Measurements from ENCODE around the gene CACNG8.

The CACNG8 gene

GRCh38 chr19:53961523-53962356 lies 997 bp upstream of the CACNG8 start:
- DNase-seq (ENCODE audit: low read depth in 3 of 3): no peak

DNA sequence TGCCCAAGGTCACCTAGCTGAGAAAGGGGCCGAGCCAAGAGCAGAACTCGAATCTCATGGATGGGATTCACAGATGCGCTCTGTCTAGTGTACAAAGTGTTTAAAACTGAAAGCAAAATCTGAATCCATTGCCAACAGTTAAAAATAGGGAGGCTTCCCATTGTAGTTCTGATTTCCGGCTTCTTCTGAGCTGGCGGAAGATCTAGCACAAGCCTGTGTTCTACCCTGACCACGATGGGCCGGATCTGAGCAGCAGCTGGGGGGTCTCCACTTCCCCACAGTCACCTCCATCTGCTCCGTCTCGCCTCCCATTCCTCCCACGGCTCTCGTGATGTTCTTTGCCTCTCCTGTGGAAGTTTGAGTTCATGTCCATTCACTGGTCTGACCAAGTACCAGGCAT lies 2.4 kb downstream of the CACNG8 start:
- DNase-seq (ENCODE audit: low read depth in 3 of 3): no peak

DNA sequence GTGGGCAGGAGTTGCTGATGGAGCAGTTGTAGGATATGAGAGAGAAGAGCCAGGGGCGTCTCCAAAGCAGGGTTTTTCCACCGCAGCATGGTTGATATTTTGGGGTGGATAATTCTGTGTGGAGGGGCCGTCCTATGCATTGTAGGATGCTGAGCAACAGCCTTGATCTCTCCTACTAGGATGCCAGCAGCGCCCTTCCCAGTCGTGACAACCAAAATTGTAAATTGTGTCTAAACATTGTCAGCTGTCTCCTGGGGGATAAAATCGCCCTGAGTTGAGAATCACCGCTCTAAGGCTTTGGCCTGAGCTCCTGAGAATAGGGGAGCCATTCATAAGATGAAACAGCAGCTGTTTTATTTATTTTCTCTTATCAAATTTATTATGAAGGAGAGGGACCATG lies 4.2 kb downstream of the CACNG8 start:
- no peak for DNase-seq (ENCODE audit: low read depth in 3 of 3)

DNA sequence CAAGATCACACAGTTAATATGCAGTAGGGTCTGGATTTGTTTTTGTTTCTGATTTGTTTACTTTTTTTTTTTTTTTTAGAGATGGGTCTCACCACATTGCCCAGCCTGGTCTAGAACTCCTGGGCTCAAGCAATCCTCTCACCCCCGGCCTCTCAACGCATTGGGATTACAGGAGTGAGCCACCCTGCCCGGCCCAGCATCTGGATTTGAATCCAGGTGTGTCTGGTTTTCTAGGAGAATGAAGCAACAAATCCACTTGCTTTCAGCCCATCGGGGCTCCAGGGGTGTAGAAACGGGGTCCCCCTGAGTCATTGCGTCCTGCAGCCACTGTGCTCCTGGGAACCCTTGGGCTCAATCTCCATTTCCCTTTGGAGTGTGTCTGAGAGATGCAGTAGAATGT lies 6.6 kb downstream of the CACNG8 start:
- DNase-seq (ENCODE audit: low read depth in 3 of 3): no peak

DNA sequence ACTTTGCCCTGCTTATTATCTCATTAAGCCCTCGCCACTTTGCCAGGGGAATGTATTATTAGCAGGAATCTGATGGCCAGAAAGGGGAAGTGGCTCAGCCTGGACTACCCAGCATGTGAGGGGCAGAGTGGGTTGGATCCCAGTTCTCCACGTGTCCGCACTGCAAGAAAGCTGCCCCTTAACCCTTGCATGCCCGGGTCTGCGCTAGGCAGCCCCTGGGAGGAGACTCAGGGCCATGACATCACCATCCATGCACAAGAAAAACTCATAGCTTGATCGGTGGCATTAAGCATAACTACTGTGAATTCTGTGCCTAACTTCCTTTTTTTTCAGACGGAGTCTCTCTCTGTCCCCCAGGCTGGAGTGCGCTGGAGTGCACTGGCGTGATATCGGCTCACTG lies 8.9 kb downstream of the CACNG8 start:
- no peak for DNase-seq (ENCODE audit: low read depth in 3 of 3)

DNA sequence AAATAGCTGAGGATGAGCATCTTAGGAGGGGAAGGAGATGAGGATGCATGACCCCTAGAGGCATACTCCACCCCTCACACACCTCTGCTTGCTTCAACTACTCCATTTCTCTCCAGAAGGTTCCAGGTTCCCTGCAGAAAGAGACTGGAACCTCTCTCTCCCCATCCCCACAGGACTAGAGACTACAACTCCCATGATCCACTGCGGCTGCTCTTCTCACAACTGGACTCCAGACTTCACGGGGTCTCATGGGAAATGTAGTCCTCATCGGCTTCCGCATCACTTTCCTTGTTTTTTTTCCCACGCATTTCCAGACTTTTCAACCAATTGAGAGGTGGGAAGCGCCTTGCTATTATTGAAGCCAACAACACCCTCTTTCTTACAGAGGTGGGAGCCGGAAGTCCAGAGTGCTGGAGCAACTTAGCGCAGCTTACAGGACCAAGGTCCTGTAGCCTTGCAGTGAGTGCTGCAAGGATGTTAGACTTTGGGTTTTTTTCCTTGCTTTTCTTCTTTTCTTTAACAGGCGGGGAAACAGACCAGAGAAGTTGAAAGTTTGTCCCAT lies 14.8 kb downstream of the CACNG8 start:
- DNase-seq (ENCODE audit: low read depth in 3 of 3): peak; percentile 23 to 38 (median 35)

GRCh38 chr19:53977991-53978731 lies 15.4 kb downstream of the CACNG8 start:
- DNase-seq (ENCODE audit: low read depth in 3 of 3): no peak

DNA sequence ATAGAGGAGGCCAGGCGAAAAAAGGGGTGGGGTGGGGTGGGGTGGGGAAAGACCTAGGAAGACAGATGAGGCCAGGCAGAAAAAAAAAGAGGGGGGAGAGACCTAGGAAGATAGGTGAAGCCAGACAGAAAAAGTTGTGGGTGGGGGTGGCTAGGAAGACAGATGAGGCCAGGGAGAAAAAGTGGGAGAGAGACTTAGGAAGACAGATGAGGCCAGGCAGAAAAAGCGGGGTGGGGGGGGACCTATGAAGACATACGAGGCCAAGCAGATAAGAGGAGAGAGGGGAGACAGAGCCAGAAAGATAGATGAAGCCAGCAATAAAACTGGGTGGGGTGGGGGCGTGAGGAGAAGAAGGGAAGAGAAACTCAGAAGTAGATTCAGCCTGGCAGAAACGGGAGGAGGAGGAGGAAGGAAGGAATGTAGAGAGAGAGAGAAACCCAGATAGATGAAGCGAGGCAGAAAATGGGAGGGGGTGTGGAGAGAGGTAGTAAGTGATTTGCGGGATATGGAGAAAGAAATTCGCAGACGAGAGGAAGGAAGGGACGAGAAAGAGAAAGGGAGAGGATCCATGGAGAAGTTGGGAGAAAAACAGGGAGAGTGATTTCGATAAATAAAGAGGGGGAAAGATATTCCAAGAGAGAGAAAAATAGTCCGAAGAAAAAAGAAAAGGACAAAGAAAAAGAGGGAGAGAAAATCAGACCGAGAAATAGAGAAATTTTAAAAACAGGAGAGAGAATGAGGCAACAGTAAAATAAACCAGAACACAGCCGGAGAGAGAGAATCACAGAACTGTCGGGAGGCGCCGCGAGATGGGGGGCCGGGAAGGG lies 16.5 kb downstream of the CACNG8 start:
- DNase-seq (ENCODE audit: low read depth in 3 of 3): no peak

DNA sequence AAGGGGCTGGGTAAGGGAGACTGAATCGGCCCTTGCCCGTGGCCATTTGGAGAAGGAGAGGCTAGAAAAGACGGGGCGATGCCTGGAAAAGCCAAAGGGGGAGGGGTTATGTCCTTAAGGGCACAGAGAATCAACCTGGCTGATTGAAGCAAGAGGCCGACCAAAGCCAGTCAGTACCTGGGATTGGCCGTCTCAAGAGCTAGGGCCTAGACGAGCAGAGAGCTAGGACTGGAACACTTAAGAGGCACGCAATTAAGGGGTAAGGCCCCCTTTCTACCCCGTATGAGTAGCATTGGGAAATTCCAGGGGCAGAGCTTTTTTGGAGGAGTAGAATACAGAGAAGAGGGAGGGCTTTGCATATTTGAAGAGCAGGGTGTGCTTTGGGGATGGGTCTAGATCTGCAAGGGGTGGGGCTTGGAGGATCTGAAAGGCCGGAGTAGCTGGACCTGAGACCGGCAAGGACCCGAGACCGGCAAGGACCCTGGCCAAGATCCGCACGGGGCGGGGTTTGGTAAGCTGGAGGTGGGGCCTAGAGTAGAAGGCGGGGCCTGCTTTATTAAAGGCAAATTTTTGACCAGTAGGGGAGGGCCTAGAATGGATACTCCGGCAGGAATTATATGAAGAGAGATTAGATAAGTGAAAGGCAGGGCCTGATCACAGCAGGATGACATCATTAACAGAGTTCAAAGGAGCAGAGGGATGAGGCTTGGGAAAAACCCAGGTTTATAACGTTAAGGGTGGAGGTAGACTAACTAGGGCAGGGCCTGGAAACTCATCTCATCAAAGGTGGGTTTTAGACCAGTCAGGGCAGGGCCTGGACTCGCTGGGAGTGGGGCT lies 18.0 kb downstream of the CACNG8 start:
- no peak for DNase-seq (ENCODE audit: low read depth in 3 of 3)

DNA sequence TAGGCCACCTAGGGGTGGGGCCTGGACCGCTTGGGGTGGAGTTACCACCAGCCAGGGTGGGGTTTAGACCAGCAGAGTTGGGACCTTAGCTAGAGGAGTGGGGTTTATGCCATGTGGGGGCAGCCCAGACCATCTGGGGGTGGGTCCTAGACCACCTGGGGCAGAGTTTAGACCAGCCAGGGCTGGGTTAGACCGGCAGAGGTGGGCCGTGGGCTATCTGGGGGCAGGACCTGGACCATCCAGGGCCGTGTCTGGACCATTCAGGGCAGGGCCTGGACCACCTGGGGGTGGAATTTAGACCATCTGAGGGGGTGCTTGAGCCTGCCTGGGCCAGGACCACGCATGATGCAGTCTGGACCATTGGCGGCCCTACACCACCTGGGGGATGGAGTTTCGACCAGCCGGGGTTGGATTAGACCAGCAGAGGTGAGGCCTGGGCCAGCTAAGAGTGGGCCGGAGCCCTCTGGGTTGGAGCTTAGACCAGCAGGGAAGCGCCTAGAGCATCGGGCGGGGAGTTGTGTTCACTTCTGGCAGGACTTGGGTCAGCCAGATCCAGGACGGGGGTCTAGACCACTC lies 18.7 kb downstream of the CACNG8 start:
- DNase-seq (ENCODE audit: low read depth in 3 of 3): no peak

- DNase-seq (ENCODE audit: low read depth in 3 of 3): no peak
Observed at GRCh38 chr19:53982001-53982451, 19.3 kb downstream of the CACNG8 start.

- DNase-seq (ENCODE audit: low read depth in 3 of 3): no peak
Observed at GRCh38 chr19:53982611-53983010, 19.9 kb downstream of the CACNG8 start.

- DNase-seq (ENCODE audit: low read depth in 3 of 3): no peak
Observed at GRCh38 chr19:53983457-53984289, 20.9 kb downstream of the CACNG8 start.

GRCh38 chr19:53985863-53986262 lies 23.1 kb downstream of the CACNG8 start:
- no peak for DNase-seq (ENCODE audit: low read depth in 3 of 3)

DNA sequence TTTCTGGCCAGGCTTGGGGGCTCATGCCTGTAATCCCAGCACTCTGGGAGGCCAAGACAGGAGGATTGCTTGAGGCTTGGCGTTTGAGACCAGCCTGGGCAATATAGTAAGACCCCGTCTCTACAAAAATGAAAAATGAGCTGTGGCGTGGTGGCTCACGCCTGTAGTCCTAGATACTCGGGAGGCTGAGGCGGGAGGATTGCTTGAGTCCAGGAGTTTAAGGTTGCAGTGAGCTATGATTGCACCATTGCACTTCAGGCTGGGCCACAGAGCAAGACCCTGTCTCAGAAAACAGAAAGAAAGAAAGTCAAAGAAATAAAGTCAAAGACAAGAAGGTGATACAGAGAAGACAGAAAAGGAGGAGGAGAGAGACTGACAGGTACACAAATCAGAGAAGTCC lies 26.2 kb downstream of the CACNG8 start:
- DNase-seq (ENCODE audit: low read depth in 3 of 3): no peak

- DNase-seq (ENCODE audit: low read depth in 3 of 3): no peak
Observed at GRCh38 chr19:53989600-53990533, 27.1 kb downstream of the CACNG8 start.

GRCh38 chr19:53991224-53992113 lies 28.7 kb downstream of the CACNG8 start, which contains the start of gene CACNG6:
Gene CACNG6, plus strand, starts transcription at chr19:53991637. Its CDS starts 1,241 bp downstream, at chr19:53992878.
- DNase-seq (ENCODE audit: low read depth in 3 of 3): no peak

All from stimulated activated CD4-positive, alpha-beta T cell treated with anti-CD3 and anti-CD28 coated beads, TNF-alpha, amount 100 ng/mL, for 4 hours (primary cell).